NCI-H128 (cell line): ENCODE data around the gene TEX44.
"Not testable (repeated sequence)": the region's sequence is repeated elsewhere in the genome, so short reads cannot be mapped to it uniquely, and the experiment has no call there.

Experiments
- DNase-seq: peaks from one replicate; lab custom pipeline; 2025; ENCODE audit not compliant: unreplicated experiment; lab: John Stamatoyannopoulos, UW

TEX44 gene

GRCh38 chr2:231592636-231593145 is at the start of gene TEX44:
Gene TEX44 (plus strand): TSS chr2:231592864. CDS start chr2:231592952, 88 bp downstream.
- no peak for DNase-seq

DNA sequence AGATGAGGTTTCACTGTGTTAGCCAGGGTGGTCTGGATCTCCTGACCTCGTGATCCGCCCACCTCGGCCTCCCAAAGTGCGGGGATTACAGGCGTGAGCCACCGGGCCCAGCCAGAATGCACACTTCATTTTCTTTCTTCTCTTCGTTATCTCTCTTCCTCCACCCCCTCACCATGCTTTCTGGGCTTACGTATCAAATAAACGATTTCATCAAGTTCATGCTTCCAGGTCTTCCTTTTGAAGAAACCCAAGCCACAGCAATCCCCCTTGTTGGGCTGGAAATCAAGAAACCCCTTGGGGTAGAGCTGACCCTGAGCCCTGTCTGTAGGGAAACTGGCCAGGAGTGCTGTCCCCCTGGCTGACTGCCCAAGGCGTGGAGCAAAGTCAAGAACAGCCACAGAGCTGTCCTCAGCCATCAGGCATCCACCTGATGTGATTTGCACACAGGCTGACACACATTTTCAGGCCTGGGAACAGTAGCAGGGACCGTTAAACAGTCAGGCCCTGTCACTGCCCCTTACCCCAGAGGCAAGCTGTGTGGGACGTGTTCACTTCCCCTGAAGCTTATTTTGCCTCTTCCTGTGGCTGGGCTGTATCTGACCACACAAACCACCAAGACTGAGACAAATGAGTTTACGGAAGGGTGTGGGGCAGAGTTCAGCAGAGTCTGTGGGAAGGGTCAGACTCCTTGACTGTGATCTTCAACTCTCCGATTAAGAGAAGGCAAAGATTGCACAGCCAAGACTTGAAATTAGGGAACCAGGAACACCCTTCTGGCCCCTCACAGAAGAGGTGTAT is 47.4 kb upstream of the TEX44 start:
- no peak for DNase-seq

GRCh38 chr2:231546014-231546715 is 46.5 kb upstream of the TEX44 start:
- DNase-seq = no peak

DNA sequence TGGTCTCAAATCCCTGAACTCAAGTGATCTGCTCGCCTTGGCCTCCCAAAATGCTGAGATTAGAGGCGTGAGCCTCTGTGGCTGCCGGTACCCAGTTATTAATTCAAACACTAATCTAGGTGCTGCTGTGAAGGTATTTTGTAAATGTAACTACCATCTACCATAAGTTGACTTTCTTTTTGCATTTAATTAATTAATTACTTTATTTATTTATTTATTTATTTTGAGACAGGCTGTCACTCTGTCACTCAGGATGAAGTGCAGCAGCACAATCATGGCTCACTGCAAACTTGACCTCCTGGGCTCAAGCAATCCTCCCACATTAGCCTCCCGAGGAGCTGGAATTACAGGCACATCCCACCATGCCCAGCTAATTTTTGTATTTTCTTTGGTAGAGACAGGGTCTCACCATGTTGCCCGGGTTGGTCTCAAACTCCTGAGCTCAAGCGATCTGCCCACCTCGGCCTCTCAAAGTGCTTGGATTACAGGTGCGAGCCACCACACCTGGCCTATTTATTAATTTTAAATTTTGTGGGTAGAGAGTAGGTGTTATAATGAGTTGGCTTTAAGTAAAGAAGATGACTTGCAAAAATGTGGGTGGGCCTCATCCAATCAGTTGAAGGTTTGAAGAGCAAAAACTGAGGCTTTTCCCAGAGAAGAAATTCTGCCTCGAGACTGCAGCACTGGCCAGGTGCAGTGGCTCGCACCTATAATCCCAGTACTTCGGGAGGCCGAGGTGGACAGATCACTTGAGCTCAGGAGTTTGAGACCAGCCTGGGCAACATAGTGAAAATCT is 45.2 kb upstream of the TEX44 start:
- DNase-seq = no peak

DNA sequence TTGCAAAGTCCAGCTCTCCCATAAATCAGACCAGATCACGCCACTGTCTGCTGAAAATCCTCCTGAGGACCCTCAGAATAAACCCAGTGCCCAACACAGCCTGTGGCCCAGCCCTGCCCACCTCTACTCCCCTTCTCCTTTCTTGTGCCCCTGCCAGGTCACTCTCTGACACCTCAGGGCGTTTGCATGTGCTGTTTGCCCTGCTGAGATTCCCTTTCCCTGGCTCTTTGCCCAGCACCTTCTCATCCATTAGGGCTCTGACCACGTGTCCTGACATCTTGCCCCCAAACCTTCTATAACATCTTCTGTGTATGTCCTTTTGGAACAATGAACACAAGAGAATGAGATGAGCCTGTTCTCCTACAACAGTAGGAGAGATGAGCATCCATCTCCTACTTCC is 43.9 kb upstream of the TEX44 start:
- DNase-seq = no peak

- DNase-seq = no peak
These were observed 43.0 kb upstream of the TEX44 start for GRCh38 chr2:231549446-231550239.

- DNase-seq = no peak
These were observed 39.9 kb upstream of the TEX44 start for GRCh38 chr2:231552752-231553151.

DNA sequence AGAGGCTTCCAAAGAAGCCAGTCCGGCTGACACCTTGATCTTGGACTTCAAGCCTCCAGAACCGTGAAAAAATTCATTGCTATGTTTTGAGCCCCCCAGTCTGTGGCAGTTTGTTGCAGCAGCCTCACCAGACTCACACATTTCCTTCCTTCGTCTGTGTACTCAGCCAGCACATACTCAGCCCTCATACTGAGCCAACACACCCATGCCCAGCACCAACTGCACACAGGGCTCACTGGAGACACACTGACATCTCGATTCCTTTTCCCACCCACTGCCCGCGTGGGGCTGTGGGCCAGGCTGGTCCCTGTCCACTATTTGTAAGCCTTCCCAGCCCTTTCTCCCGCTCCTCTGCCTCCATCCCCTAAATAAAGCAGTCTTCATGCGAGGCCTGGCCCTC is 38.3 kb upstream of the TEX44 start:
- DNase-seq = no peak

DNA sequence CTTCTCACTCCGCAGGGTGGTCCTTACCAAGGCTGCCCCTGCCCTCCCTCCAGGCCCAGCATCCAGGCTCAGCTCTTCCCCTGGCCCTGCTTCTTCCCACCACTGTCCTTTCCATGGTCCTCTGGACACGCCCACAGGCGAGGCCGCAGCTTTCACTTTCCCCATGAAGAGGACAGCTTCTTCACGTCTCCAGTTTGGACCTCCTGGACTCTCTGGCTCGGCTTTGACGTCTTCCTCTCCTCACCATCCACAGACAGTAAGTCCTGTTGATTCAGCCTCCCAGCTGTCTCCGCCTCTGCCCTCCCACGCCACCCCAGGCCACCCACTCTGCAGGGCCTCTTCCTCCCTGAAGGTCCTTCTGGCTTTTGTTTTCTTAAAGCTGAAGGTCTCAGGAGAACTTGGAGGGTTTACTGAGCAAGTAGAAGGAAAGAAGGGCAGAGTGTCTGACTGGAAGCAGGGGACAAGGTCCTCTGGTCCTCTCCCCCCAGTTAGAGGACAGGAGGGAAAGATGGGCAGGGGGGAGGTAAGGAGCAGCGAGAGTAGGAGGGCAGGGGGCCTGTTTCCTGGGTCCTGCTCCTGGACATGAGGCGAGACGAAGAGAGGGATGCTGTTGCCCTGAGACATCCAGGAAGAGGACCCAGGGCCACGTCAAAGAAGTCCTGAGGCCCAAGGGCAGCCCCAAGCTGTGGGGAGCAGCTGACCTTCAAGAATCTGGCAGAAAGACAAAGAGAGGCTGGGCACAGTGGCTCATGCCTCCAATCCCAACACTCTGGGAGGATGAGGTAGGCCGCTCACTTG is 37.7 kb upstream of the TEX44 start:
- no peak for DNase-seq

DNA sequence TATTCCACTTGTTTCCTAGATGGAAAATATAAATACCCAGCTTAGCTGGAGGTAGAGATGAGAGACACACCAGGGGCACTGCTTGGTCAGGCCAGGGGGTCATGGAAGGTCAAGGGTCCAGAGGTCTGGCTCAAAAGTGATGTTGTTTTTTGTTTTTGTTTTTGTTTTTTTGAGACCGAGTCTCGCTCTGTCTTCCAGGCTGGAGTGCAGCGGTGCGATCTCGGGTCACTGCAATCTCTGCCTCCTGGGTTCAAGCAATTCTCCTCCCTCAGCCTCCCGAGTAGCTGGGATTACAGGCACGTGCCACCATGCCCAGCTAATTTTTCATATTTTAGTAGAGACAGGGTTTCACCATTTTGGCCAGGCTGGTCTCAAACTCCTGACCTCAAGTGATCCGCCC is 36.2 kb upstream of the TEX44 start:
- DNase-seq = not testable (repeated sequence)

- no peak for DNase-seq
These were observed 35.7 kb upstream of the TEX44 start for GRCh38 chr2:231556981-231557380.

GRCh38 chr2:231557571-231558217 is 35.0 kb upstream of the TEX44 start:
- peak; percentile 8 for DNase-seq

DNA sequence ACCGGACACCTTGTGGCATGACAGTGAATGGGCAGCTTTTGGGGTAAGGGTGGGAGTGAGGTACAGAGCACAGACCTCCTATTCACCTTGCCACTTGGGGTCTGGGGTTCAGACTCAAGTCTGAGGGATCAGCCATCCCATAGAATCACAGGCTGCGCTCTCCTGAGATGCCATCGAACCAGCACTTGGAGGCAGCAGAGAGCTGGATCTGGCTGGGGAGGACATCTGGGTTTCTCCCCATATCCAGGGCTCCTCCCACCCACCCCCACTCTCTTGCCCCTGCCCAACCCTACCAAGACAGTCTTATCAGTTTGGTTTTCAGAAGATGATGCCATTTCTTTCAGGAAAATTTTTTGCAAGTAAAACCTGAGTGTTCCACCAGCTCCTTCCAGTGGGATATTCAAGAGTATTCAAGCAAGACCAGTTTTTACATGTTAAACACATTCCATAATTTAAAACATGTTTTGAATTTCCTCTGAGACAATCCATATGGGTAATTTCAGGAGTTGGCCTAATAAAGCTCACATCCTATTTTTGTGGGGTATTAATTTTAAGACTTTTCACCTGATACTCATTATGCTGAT is 29.2 kb upstream of the TEX44 start:
- peak; percentile 13 for DNase-seq

DNA sequence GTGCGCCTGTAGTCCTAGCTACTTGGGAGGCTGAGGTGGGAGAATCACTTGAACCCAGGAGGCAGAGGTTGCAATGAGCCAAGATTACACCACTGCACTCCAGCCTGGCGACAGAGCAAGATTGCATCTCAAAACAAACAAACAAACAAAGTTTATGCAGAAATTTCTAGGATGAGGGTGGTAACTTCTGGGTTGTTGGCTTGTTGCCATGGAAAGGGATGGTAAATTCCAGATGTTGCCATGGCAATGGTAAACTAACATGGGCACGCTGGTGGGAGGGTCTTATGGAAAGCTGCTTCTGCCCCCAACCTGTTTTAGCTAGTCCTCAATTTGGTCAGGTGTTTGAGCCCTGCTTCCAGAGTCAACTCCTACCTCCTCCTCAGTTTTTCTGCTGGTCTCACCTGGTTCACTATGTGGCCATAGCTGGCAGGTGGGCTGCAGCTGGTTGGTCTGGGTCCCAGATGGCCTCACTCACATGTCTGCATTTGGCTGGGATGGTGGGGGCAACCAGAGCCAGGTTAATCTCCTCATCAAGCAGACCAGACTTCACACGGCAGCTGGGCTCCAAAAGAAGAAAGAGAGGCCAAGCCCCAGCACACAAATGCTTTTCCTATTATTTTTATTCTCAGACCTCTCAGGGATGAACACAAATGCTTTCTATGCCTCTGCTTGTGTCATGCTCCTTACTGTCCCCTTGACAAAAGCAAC is 26.6 kb upstream of the TEX44 start:
- no peak for DNase-seq

DNA sequence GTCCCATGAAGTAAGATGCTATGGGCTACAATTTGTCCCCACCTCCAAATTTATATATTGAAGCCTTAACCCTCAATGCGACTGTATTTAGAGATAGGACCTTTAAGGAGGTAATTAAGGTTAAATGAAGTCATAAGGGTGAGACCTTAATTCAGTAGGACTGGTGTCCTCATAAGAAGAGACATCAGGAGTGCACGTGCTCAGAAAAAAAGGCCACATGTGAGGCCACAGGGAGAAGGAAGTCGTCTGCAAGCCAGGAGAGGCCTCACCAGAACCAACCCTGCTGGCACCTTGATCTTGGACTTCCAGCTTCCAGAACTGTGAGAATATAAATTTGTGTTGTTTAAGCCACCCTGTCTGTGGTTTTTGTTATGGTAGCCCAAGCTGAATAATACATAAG is 25.5 kb upstream of the TEX44 start:
- DNase-seq = no peak

DNA sequence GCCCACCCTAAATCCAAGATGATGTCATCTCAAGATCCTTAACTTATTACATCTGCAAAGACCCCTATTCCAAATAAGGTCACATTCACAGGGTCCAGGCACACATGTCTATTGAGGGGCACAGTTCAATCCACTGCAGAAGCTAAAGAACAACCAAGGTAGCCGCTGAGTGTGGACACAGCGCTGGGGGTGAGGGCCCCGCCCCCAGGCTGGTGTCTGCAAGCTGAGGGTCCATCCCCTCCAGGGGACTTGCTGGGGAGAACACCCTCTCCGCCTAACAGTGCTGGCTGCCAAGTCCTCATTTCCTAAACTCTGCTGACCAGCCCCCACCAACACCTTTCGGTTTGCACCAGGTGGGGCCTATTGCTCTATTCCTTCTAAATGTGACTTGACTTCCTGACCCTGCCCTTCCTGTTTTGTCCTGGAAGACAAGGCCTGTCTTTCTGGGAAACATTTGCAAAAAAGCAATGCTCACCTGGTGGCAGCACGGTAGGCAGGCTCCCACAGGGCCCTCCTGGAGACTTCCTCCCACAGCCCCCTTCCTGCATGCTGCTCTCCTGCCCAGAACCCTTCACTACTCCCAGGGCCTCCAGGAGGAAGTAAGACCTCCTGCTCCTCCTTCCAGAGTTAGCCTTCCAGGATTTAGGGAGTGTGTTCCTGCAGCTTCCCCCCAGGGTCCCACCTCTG is 24.4 kb upstream of the TEX44 start:
- no peak for DNase-seq

GRCh38 chr2:231568785-231569435 is 23.8 kb upstream of the TEX44 start:
- no peak for DNase-seq
